NCI-H82 treated with DMSO at 0.1 percent for 48 hours (cell line): ENCODE results near the gene ZNF563.

Experiments
- DNase-seq: peaks from one replicate; lab custom pipeline; 2025; ENCODE audit not compliant: unreplicated experiment; lab: John Stamatoyannopoulos, UW

ZNF563 gene

GRCh38 chr19:12294249-12295158, 38.9 kb downstream of the ZNF563 start, which contains the start of gene ZNF44:
ZNF44 (minus strand) TSS chr19:12294883; CDS start chr19:12294694, 189 bp downstream.
- peak; percentile 88 for DNase-seq

- no peak for DNase-seq
These were observed 39.6 kb downstream of the ZNF563 start for GRCh38 chr19:12293777-12294248.

GRCh38 chr19:12289790-12290065, 43.7 kb downstream of the ZNF563 start:
- DNase-seq = no peak

GRCh38 chr19:12287958-12288500, 45.4 kb downstream of the ZNF563 start:
- no peak for DNase-seq

- DNase-seq = no peak
These were observed 48.8 kb downstream of the ZNF563 start for GRCh38 chr19:12284631-12285030.

GRCh38 chr19:12284226-12284625, 49.2 kb downstream of the ZNF563 start:
- DNase-seq = no peak

- DNase-seq = no peak
These were observed 54.7 kb downstream of the ZNF563 start for GRCh38 chr19:12278713-12279112.

- DNase-seq = no peak
These were observed 60.2 kb downstream of the ZNF563 start for GRCh38 chr19:12272980-12273901.

GRCh38 chr19:12272386-12272785, 61.0 kb downstream of the ZNF563 start:
- no peak for DNase-seq

- no peak for DNase-seq
These were observed 62.6 kb downstream of the ZNF563 start for GRCh38 chr19:12270854-12271253.
